H9 (cell line): ENCODE results near the gene DPP6. TPM values are rescaled to one million over a fixed set of nuclear protein-coding genes. Genes with fewer than 3 reads are reported as not detected.

Experiments
- DNase-seq: peaks from one replicate; pipeline ENCODE4 v3.0.0-alpha.2; 2017
- H2AFZ ChIP-seq: one replicate; pipeline ENCODE4 v1.6.1; 2013; ENCODE audit warnings: mild to moderate bottlenecking, low read length, control low read depth, moderate library complexity
- H2AK5ac ChIP-seq: 2 replicates; pipeline ENCODE4 v1.6.1; 2013; ENCODE audit warnings: low read length, control low read depth, mixed read lengths; ENCODE audit not compliant: insufficient read length
- H2BK120ac ChIP-seq: one replicate; pipeline ENCODE4 v1.6.1; 2013; ENCODE audit warnings: low read depth, mild to moderate bottlenecking, low read length, control low read depth, inconsistent platforms; ENCODE audit not compliant: poor library complexity, severe bottlenecking
- H2BK12ac ChIP-seq: 2 replicates; pipeline ENCODE4 v1.6.1; 2013; ENCODE audit warnings: low read length, control low read depth, mixed read lengths, low read depth; ENCODE audit not compliant: insufficient read length
- H2BK15ac ChIP-seq: 2 replicates; pipeline ENCODE4 v1.6.1; 2013; ENCODE audit warnings: low read depth, low read length, control low read depth
- H2BK20ac ChIP-seq: one replicate; pipeline ENCODE4 v1.6.1; 2013; ENCODE audit warnings: low read depth, mild to moderate bottlenecking, low read length, control low read depth, inconsistent platforms; ENCODE audit not compliant: poor library complexity, severe bottlenecking
- H2BK5ac ChIP-seq: 2 replicates; pipeline ENCODE4 v1.6.1; 2013; ENCODE audit warnings: low read length, control low read depth, mixed read lengths; ENCODE audit not compliant: insufficient read length
- H3K14ac ChIP-seq: 2 replicates; pipeline ENCODE4 v1.6.1; 2013; ENCODE audit warnings: low read length, control low read depth; ENCODE audit not compliant: insufficient read depth
- H3K18ac ChIP-seq: 2 replicates; pipeline ENCODE4 v1.6.1; 2013; ENCODE audit warnings: low read depth, mild to moderate bottlenecking, mixed read lengths, low read length, control low read depth; ENCODE audit not compliant: insufficient read length
- H3K23ac ChIP-seq: 2 replicates; pipeline ENCODE4 v1.6.1; 2013; ENCODE audit warnings: low read length, control low read depth, mixed read lengths, low read depth; ENCODE audit not compliant: insufficient read length
- H3K23me2 ChIP-seq: 2 replicates; pipeline ENCODE4 v1.6.1; 2013; ENCODE audit warnings: low read depth, mild to moderate bottlenecking, mixed read lengths, low read length, control low read depth; ENCODE audit not compliant: insufficient read length, poor library complexity, severe bottlenecking
- H3K27ac ChIP-seq: 2 replicates; pipeline ENCODE4 v1.5.1; 2013; ENCODE audit warnings: low read length, control low read depth, mixed read lengths, low read depth; ENCODE audit not compliant: insufficient read length
- H3K27me3 ChIP-seq: 2 replicates; pipeline ENCODE4 v1.6.1; 2013; ENCODE audit warnings: low read length, control low read depth, inconsistent platforms; ENCODE audit not compliant: insufficient read depth
- H3K4ac ChIP-seq: 2 replicates; pipeline ENCODE4 v1.6.1; 2013; ENCODE audit warnings: low read depth, mild to moderate bottlenecking, control low read depth, inconsistent platforms, low read length, moderate library complexity
- H3K4me1 ChIP-seq: 2 replicates; pipeline ENCODE4 v1.6.1; 2013; ENCODE audit warnings: low read length, control low read depth, inconsistent platforms; ENCODE audit not compliant: insufficient read depth
- H3K4me2 ChIP-seq: 2 replicates; pipeline ENCODE4 v1.6.1; 2013; ENCODE audit warnings: low read length, control low read depth, mixed read lengths; ENCODE audit not compliant: insufficient read length, insufficient read depth
- H3K56ac ChIP-seq: 2 replicates; pipeline ENCODE4 v1.6.1; 2013; ENCODE audit warnings: low read depth, mild to moderate bottlenecking, mixed read lengths, low read length, control low read depth; ENCODE audit not compliant: insufficient read length
- H3K79me1 ChIP-seq: 2 replicates; pipeline ENCODE4 v1.6.1; 2013; ENCODE audit warnings: low read depth, mild to moderate bottlenecking, moderate library complexity, low read length, control low read depth, inconsistent platforms; ENCODE audit not compliant: insufficient read depth, poor library complexity, severe bottlenecking
- H3K79me2 ChIP-seq: 2 replicates; pipeline ENCODE4 v1.6.1; 2013; ENCODE audit warnings: low read length, control low read depth, inconsistent platforms; ENCODE audit not compliant: insufficient read depth
- H3K9ac ChIP-seq: 2 replicates; pipeline ENCODE4 v1.6.1; 2013; ENCODE audit warnings: low read length, control low read depth, mixed read lengths; ENCODE audit not compliant: insufficient read length; ENCODE audit errors: extremely low read depth
- H3K9me3 ChIP-seq: one replicate; pipeline ENCODE4 v1.6.1; 2013; ENCODE audit warnings: low read depth, low read length, inconsistent platforms; ENCODE audit not compliant: control insufficient read depth
- H3T11ph ChIP-seq: one replicate; pipeline ENCODE4 v1.6.1; 2013; ENCODE audit warnings: mild to moderate bottlenecking, low read length, control low read depth, inconsistent platforms
- H4K20me1 ChIP-seq: one replicate; pipeline ENCODE4 v1.6.1; 2013; ENCODE audit not compliant: control insufficient read depth, insufficient read length, insufficient read depth
- H4K5ac ChIP-seq: 2 replicates; pipeline ENCODE4 v1.6.1; 2013; ENCODE audit warnings: low read depth, mild to moderate bottlenecking, mixed read lengths, low read length, control low read depth; ENCODE audit not compliant: insufficient read length
- H4K8ac ChIP-seq: replicated peaks from 2 replicates; pipeline ENCODE4 v1.6.1; 2013; ENCODE audit warnings: low read length, control low read depth, mixed read lengths, low read depth; ENCODE audit not compliant: insufficient read length
- H4K91ac ChIP-seq: 2 replicates; pipeline ENCODE4 v1.6.1; 2013; ENCODE audit warnings: low read depth, mild to moderate bottlenecking, moderate library complexity, mixed read lengths, low read length, control low read depth; ENCODE audit not compliant: insufficient read length
- H3K27ac Mint-ChIP-seq, 3 experiments: 2 replicates in 2 of 3; 3 replicates in 1 of 3; pipeline ENCODE4 v1.8.0; 2020 to 2021; ENCODE audit warnings: mixed read lengths in 3 of 3, mild to moderate bottlenecking in 1 of 3, moderate library complexity in 1 of 3
- H3K27me3 Mint-ChIP-seq: 2 replicates; pipeline ENCODE4 v1.8.0; 2021; ENCODE audit warnings: low read depth, mild to moderate bottlenecking, moderate library complexity, mixed read lengths
- H3K36me3 Mint-ChIP-seq, 3 experiments: 2 replicates in 2 of 3; 3 replicates in 1 of 3; pipeline ENCODE4 v1.8.0; 2020 to 2021; ENCODE audit warnings: low read depth in 3 of 3, mixed read lengths in 3 of 3; ENCODE audit not compliant: insufficient read depth in 1 of 3
- H3K4me1 Mint-ChIP-seq, 2 experiments: 2 replicates each; pipeline ENCODE4 v1.8.0; 2020; ENCODE audit warnings: mixed read lengths in 2 of 2
- H3K4me3 Mint-ChIP-seq, 2 experiments: 2 replicates in 1 of 2; 3 replicates in 1 of 2; pipeline ENCODE4 v1.8.0; 2020 to 2021; ENCODE audit warnings: mild to moderate bottlenecking in 2 of 2, mixed read lengths in 2 of 2, moderate library complexity in 1 of 2
- H3K9me3 Mint-ChIP-seq, 2 experiments: 2 replicates in 1 of 2; 3 replicates in 1 of 2; pipeline ENCODE4 v1.8.0; 2020; ENCODE audit warnings: mild to moderate bottlenecking in 2 of 2, mixed read lengths in 2 of 2, moderate library complexity in 1 of 2
- WGBS: extraction: QIAGEN DNeasy Blood & Tissue Kit; methylation state at CpG from one replicate; pipeline ENCODE4 v1.1.7; 2013; ENCODE audit warnings: missing lambda C conversion rate, low lambda C conversion rate, mixed read lengths; ENCODE audit not compliant: insufficient read length; ENCODE audit errors: extremely low coverage; 5-methylcytosine and 5-hydroxymethylcytosine counted together
- total RNA-seq: library from RNA; stranded (reverse); gene quantifications from 2 replicates; pipeline ENCODE4 v1.2.1, GENCODE V29; 2021
- TF ChIP-seq, protein P1 (sequence below): fragments of 200-600 bp; sonication (generic); conservative IDR thresholded peaks from 3 replicates; pipeline ENCODE4 v1.8.0; 2021; ENCODE audit warnings: antibody characterized with exemption, mild to moderate bottlenecking

DPP6 gene
- total RNA-seq, 1 experiment from 2014 or later, result 4.5 TPM

DNA sequence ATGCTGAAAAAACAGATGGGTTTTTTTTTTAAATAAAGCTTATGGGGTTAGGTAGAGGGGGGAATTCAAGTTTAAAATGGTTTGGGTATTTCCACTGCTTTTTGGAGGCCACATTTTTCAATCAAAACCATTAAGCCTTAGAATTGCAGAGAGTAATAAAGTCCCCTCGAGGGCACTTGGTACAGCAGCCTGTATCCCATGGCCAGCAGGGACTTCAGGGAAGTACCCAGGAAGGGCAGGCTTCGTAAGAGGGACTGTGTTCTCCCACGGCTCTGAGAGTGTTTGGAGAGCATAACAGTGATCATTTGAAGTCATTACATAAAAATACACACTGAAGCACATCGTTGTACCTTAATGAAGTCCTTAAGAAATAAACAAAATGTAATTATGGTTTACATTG lies 432.7 kb downstream of the DPP6 start:
- Mint-ChIP-seq H3K4me3 (no peak overlapping the region), H3K9me3 (no peaks in the 10 kb centered on the region), H3K27me3 (no peaks in the 10 kb centered on the region), H3K4me1 (peaks cover 9 to 10% of the 10 kb centered on the region in 2 experiments), H3K36me3 (no peaks in the 10 kb centered on the region), H3K27ac (no peak overlapping the region)
- no peak overlapping the region for H3K27ac ChIP-seq
- no peak overlapping the region for H3T11ph ChIP-seq
- H3K4me2 ChIP-seq, result no peak overlapping the region
- H3K9ac ChIP-seq, result no peak overlapping the region
- no peak overlapping the region for H2BK5ac ChIP-seq
- no peaks in the 10 kb centered on the region for H3K4me1 ChIP-seq
- no peaks in the 10 kb centered on the region for H3K9me3 ChIP-seq
- H3K18ac ChIP-seq, result no peak overlapping the region
- no peak overlapping the region for H3K56ac ChIP-seq
- no peak overlapping the region for H2BK120ac ChIP-seq
- no peaks in the 10 kb centered on the region for H4K20me1 ChIP-seq
- no peak overlapping the region for H4K91ac ChIP-seq
- H2BK20ac ChIP-seq, result no peak overlapping the region
- TF ChIP-seq, protein P1, sequence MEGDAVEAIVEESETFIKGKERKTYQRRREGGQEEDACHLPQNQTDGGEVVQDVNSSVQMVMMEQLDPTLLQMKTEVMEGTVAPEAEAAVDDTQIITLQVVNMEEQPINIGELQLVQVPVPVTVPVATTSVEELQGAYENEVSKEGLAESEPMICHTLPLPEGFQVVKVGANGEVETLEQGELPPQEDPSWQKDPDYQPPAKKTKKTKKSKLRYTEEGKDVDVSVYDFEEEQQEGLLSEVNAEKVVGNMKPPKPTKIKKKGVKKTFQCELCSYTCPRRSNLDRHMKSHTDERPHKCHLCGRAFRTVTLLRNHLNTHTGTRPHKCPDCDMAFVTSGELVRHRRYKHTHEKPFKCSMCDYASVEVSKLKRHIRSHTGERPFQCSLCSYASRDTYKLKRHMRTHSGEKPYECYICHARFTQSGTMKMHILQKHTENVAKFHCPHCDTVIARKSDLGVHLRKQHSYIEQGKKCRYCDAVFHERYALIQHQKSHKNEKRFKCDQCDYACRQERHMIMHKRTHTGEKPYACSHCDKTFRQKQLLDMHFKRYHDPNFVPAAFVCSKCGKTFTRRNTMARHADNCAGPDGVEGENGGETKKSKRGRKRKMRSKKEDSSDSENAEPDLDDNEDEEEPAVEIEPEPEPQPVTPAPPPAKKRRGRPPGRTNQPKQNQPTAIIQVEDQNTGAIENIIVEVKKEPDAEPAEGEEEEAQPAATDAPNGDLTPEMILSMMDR, result no peak
- DNase-seq, result no peak
- H3K23ac ChIP-seq, result no peak overlapping the region
- no peaks in the 10 kb centered on the region for H3K79me2 ChIP-seq
- H3K79me1 ChIP-seq, result no peaks in the 10 kb centered on the region
- no peak overlapping the region for H4K5ac ChIP-seq
- no peak overlapping the region for H2AFZ ChIP-seq
- H2BK12ac ChIP-seq, result no peak overlapping the region
- no CpG with 5 or more reads among the region's 4 CpGs for WGBS
- no peaks in the 10 kb centered on the region for H3K27me3 ChIP-seq
- H2BK15ac ChIP-seq, result no peak overlapping the region
- H3K14ac ChIP-seq, result no peak overlapping the region
- no peak overlapping the region for H2AK5ac ChIP-seq
- no peak overlapping the region for H4K8ac ChIP-seq
- H3K23me2 ChIP-seq, result no peaks in the 10 kb centered on the region
- H3K4ac ChIP-seq, result no peak overlapping the region
